ENCODE results near the gene IL1A.
A peak's percentile ranks its signal among the peaks of the same experiment; 100 is the strongest.

IL1A gene

GRCh38 chr2:112757265-112757664, 27.0 kb downstream of the IL1A start:
- no peak for DNase-seq

GRCh38 chr2:112756207-112756606, 28.1 kb downstream of the IL1A start:
- DNase-seq: no peak

GRCh38 chr2:112755444-112755843, 28.8 kb downstream of the IL1A start:
- no peak for DNase-seq

GRCh38 chr2:112754564-112754963, 29.7 kb downstream of the IL1A start:
- DNase-seq: no peak

- DNase-seq: no peak
Measured at GRCh38 chr2:112752667-112753066, 31.6 kb downstream of the IL1A start.

- no peak for DNase-seq
Measured at GRCh38 chr2:112751451-112752197, 32.7 kb downstream of the IL1A start.

- DNase-seq: no peak
Measured at GRCh38 chr2:112750560-112750843, 33.8 kb downstream of the IL1A start.

- peak; percentile 72 to 82 for DNase-seq
Measured at GRCh38 chr2:112749755-112750559, 34.3 kb downstream of the IL1A start.

GRCh38 chr2:112740527-112740926, 43.8 kb downstream of the IL1A start:
- DNase-seq: no peak

- no peak for DNase-seq
Measured at GRCh38 chr2:112737542-112738232, 46.6 kb downstream of the IL1A start.

GRCh38 chr2:112733871-112734270, 50.4 kb downstream of the IL1A start:
- no peak for DNase-seq

GRCh38 chr2:112733456-112733855, 50.8 kb downstream of the IL1A start:
- no peak for DNase-seq

GRCh38 chr2:112731479-112731878, 52.8 kb downstream of the IL1A start:
- DNase-seq: no peak

- DNase-seq: no peak
Measured at GRCh38 chr2:112730791-112731190, 53.5 kb downstream of the IL1A start.

- DNase-seq: no peak
Measured at GRCh38 chr2:112730216-112730615, 54.1 kb downstream of the IL1A start.

- no peak for DNase-seq
Measured at GRCh38 chr2:112728378-112729175, 55.7 kb downstream of the IL1A start.

GRCh38 chr2:112728029-112728362, 56.3 kb downstream of the IL1A start:
- no peak for DNase-seq

- no peak for DNase-seq
Measured at GRCh38 chr2:112727276-112728028, 56.8 kb downstream of the IL1A start.

GRCh38 chr2:112726487-112727190, 57.7 kb downstream of the IL1A start:
- peak; percentile 80 to 84 for DNase-seq

- no peak for DNase-seq
Measured at GRCh38 chr2:112725545-112726457, 58.5 kb downstream of the IL1A start.
